K562 (cell line): ENCODE measurements around the gene ATAD2B. TPM values are rescaled to one million over a fixed set of nuclear protein-coding genes. Genes with fewer than 3 reads are reported as not detected.

Experiments used
- FIP1L1 ChIP-seq: fragments of 200-400 bp; formaldehyde crosslinking; IDR thresholded peaks from 2 replicates; pipeline ENCODE4 v1.6.1; 2018; ENCODE audit warnings: mild to moderate bottlenecking, low read depth, low read length; ENCODE audit not compliant: poor library complexity, severe bottlenecking
- NR4A1 ChIP-seq, 2 experiments: fragments of 250-450 bp in 1 of 2; fragments of 450-650 bp in 1 of 2; sonication (Bioruptor Pico) in 1 of 2; IDR thresholded peaks; 2 replicates each; pipeline versions ENCODE4 v1.4.0 to v1.6.1; 2016 to 2020; ENCODE audit warnings: mild to moderate bottlenecking in 2 of 2, missing compliant biosample characterization in 1 of 2, missing genetic modification characterization in 1 of 2, moderate library complexity in 1 of 2
- TBP ChIP-seq: optimal IDR thresholded peaks from 2 replicates; pipeline ENCODE3; 2011; ENCODE audit warnings: low read depth, low read length, improper control_type of control experiment
- polyA plus RNA-seq, 8 experiments: library from polyadenylated mRNA; depleted of rRNA in 4 of 8; stranded (reverse) in 5 of 8; unstranded in 3 of 8; fragments of >200 nt; fragmentation: Nextera tagmentation in 2 of 8; fragmentation: Illumina TruSeq in 1 of 8; extraction: Ambion mirVana in 2 of 8; extraction: Trizol in 1 of 8; gene quantifications; 2 replicates each; pipeline versions ENCODE4 v1.2.1 to v1.2.3, GENCODE V29; 2011 to 2014; ENCODE audit warnings: inconsistent platforms in 1 of 8, missing spikeins in 1 of 8
- total RNA-seq, 7 experiments: library from RNA; depleted of rRNA in 6 of 7; stranded (reverse); fragments of >200 nt in 6 of 7; fragmentation: Illumina TruSeq in 2 of 7; extraction: Trizol in 2 of 7; gene quantifications; 2 replicates each; pipeline versions ENCODE4 v1.2.1 to v1.2.3, GENCODE V29; 2011 to 2021; ENCODE audit warnings: low replicate concordance in 1 of 7
- TF ChIP-seq, protein P1 (sequence below), 2 experiments: fragments of 450-650 bp; formaldehyde crosslinking in 1 of 2; IDR thresholded peaks; 2 replicates each; pipeline versions ENCODE4 v1.4.0 to v1.6.1; 2014 to 2020; ENCODE audit warnings: mild to moderate bottlenecking in 2 of 2, borderline replicate concordance in 1 of 2, low read depth in 1 of 2

Gene ATAD2B
- total and polyA plus RNA-seq, 9 of the 15 experiments (the other 6 are each of a cell fraction or from before 2014, with no cell fraction given) = 3.2 to 21.6 (median 11.4) TPM

DNA sequence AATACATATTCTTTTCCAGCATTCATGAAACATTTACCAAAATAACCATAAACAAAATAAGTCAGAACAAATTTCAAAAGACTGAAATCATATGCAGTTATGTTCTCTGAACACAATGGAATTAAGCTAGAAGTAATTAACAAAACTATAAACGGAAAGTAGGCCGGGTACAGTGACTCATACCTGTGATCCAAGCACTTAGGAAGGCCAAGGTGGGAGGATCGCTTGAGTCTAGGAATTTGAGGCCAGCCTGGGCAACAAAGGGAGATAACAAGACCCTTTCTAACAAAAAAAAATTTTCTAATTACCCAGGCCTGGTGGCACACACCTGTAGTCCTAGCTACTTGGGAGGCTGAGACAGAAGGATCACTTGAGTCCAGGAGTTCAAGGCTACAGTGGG is 14.9 kb downstream of the ATAD2B start (continued):
- TF ChIP-seq, protein P1, sequence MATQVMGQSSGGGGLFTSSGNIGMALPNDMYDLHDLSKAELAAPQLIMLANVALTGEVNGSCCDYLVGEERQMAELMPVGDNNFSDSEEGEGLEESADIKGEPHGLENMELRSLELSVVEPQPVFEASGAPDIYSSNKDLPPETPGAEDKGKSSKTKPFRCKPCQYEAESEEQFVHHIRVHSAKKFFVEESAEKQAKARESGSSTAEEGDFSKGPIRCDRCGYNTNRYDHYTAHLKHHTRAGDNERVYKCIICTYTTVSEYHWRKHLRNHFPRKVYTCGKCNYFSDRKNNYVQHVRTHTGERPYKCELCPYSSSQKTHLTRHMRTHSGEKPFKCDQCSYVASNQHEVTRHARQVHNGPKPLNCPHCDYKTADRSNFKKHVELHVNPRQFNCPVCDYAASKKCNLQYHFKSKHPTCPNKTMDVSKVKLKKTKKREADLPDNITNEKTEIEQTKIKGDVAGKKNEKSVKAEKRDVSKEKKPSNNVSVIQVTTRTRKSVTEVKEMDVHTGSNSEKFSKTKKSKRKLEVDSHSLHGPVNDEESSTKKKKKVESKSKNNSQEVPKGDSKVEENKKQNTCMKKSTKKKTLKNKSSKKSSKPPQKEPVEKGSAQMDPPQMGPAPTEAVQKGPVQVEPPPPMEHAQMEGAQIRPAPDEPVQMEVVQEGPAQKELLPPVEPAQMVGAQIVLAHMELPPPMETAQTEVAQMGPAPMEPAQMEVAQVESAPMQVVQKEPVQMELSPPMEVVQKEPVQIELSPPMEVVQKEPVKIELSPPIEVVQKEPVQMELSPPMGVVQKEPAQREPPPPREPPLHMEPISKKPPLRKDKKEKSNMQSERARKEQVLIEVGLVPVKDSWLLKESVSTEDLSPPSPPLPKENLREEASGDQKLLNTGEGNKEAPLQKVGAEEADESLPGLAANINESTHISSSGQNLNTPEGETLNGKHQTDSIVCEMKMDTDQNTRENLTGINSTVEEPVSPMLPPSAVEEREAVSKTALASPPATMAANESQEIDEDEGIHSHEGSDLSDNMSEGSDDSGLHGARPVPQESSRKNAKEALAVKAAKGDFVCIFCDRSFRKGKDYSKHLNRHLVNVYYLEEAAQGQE (IDR thresholded peaks at IDR 0.05; ENCODE audit: borderline replicate concordance) = no peak
- TF ChIP-seq, protein P1 (CRISPR knock-in tag; IDR thresholded peaks at IDR 0.05; ENCODE audit: low read depth) = no peak
- TF ChIP-seq TBP (no peak), NR4A1 (CRISPR knock-in tag; IDR thresholded peaks at IDR 0.05) (no peak), NR4A1 (tag; IDR thresholded peaks at IDR 0.05) (no peak), FIP1L1 (no peak)
